Neural progenitor cell (in vitro differentiated cells): ENCODE results near the gene WDR54. TPM values are rescaled to one million over a fixed set of nuclear protein-coding genes. Genes with fewer than 3 reads are reported as not detected.

Experiments
- DNase-seq: peaks from one replicate; pipeline ENCODE4 v3.0.0-alpha.2; 2016; ENCODE audit warnings: low spot score
- H2AFZ ChIP-seq: fragments of 200-600 bp; sonication (generic); replicated peaks from 2 replicates; pipeline ENCODE4 v1.6.1; 2016; ENCODE audit warnings: antibody characterized with exemption
- H3F3A ChIP-seq: fragments of 200-600 bp; sonication (generic); 2 replicates; pipeline ENCODE4 v1.6.1; 2016; ENCODE audit warnings: antibody characterized with exemption, low read depth
- H3K27ac ChIP-seq: fragments of 200-600 bp; sonication (generic); 2 replicates; pipeline ENCODE4 v1.5.1; 2016; ENCODE audit warnings: mild to moderate bottlenecking
- H3K27me3 ChIP-seq: fragments of 200-600 bp; sonication (generic); 2 replicates; pipeline ENCODE4 v1.6.1; 2016; ENCODE audit warnings: mild to moderate bottlenecking, moderate library complexity
- H3K36me3 ChIP-seq: fragments of 200-600 bp; sonication (generic); 2 replicates; pipeline ENCODE4 v1.5.1; 2016
- H3K4me1 ChIP-seq: fragments of 200-600 bp; sonication (generic); 2 replicates; pipeline ENCODE4 v1.6.1; 2016; ENCODE audit warnings: mixed run types
- H3K4me2 ChIP-seq: fragments of 200-600 bp; sonication (generic); 2 replicates; pipeline ENCODE4 v1.6.1; 2016
- H3K4me3 ChIP-seq: fragments of 200-600 bp; sonication (generic); 2 replicates; pipeline ENCODE4 v1.5.1; 2016
- H3K79me2 ChIP-seq: fragments of 200-600 bp; sonication (generic); 2 replicates; pipeline ENCODE4 v1.6.1; 2016; ENCODE audit warnings: low read depth
- H3K9ac ChIP-seq: fragments of 200-600 bp; sonication (generic); 2 replicates; pipeline ENCODE4 v1.6.1; 2016
- H3K9me3 ChIP-seq: fragments of 200-600 bp; sonication (generic); 2 replicates; pipeline ENCODE4 v1.5.1; 2016; ENCODE audit warnings: low read depth
- H4K20me1 ChIP-seq: fragments of 200-600 bp; sonication (generic); 2 replicates; pipeline ENCODE4 v1.6.1; 2016; ENCODE audit warnings: low read depth
- H3K27ac Mint-ChIP-seq: 3 replicates; pipeline ENCODE4 v1.8.0; 2021; ENCODE audit warnings: mixed read lengths
- H3K27me3 Mint-ChIP-seq: 2 replicates; pipeline ENCODE4 v1.8.0; 2022; ENCODE audit warnings: low read depth, mild to moderate bottlenecking, inconsistent platforms, moderate library complexity, mixed read lengths; ENCODE audit not compliant: insufficient read depth
- H3K36me3 Mint-ChIP-seq: 3 replicates; pipeline ENCODE4 v1.8.0; 2021; ENCODE audit warnings: mixed read lengths
- H3K4me1 Mint-ChIP-seq: 3 replicates; pipeline ENCODE4 v1.8.0; 2021; ENCODE audit warnings: mixed read lengths
- H3K4me3 Mint-ChIP-seq: 3 replicates; pipeline ENCODE4 v1.8.0; 2021; ENCODE audit warnings: mild to moderate bottlenecking, moderate library complexity, mixed read lengths
- H3K9me3 Mint-ChIP-seq: 3 replicates; pipeline ENCODE4 v1.8.0; 2020; ENCODE audit warnings: mixed read lengths
- CTCF ChIP-seq: fragments of 200-600 bp; sonication (generic); IDR thresholded peaks from 2 replicates; pipeline ENCODE4 v1.5.1; 2017; ENCODE audit warnings: antibody characterized with exemption, mild to moderate bottlenecking
- EZH2 ChIP-seq: fragments of 200-600 bp; sonication (generic); IDR thresholded peaks from 2 replicates; pipeline ENCODE4 v1.6.1; 2017; ENCODE audit warnings: antibody characterized with exemption, mild to moderate bottlenecking, moderate library complexity
- EZH2phosphoT487 ChIP-seq: fragments of 200-600 bp; sonication (generic); IDR thresholded peaks from 2 replicates; pipeline ENCODE4 v1.6.1; 2017; ENCODE audit warnings: antibody characterized with exemption
- total RNA-seq: library from RNA; depleted of rRNA; stranded (reverse); fragments of >200 nt; gene quantifications from 2 replicates; pipeline ENCODE4 v1.2.3, GENCODE V29; 2015; ENCODE audit warnings: low replicate concordance

The WDR54 gene
- total RNA-seq, 1 donor from 2014 or later, result 88.1 TPM

- H3K4me1 Mint-ChIP-seq, result peaks cover 24% of the 10 kb centered on the region
- TF ChIP-seq EZH2phosphoT487, result no peak
- no peak for TF ChIP-seq CTCF
- TF ChIP-seq EZH2, result no peak
- Histone ChIP-seq H3K79me2 (peaks cover 16% of the 10 kb centered on the region), H4K20me1 (peaks cover 24% of the 10 kb centered on the region), H3K36me3 (no peaks in the 10 kb centered on the region), H3K27me3 (no peaks in the 10 kb centered on the region), H3K9ac (no peak overlapping the region), H3K4me3 (no peak overlapping the region), H2AFZ (no peak overlapping the region), H3F3A (peaks cover 27% of the 10 kb centered on the region), H3K27ac (no peak overlapping the region), H3K9me3 (no peaks in the 10 kb centered on the region), H3K4me1 (no peaks in the 10 kb centered on the region), H3K4me2 (no peak overlapping the region)
- peaks cover 39% of the 10 kb centered on the region for H3K36me3 Mint-ChIP-seq
- H3K27ac Mint-ChIP-seq, result peak overlapping the region; percentile 60
- no peak overlapping the region for H3K4me3 Mint-ChIP-seq
- DNase-seq, result no peak
- H3K27me3 Mint-ChIP-seq, result peaks cover 12% of the 10 kb centered on the region
- no peaks in the 10 kb centered on the region for H3K9me3 Mint-ChIP-seq
These were observed 4.7 kb downstream of the WDR54 start for GRCh38 chr2:74426181-74426758.

- Histone ChIP-seq H4K20me1 (peaks cover 30% of the 10 kb centered on the region), H3K27me3 (no peaks in the 10 kb centered on the region), H3K36me3 (no peaks in the 10 kb centered on the region), H3K79me2 (peaks cover 9% of the 10 kb centered on the region), H3K4me3 (no peak overlapping the region), H3K9me3 (no peaks in the 10 kb centered on the region), H3F3A (peaks cover 21% of the 10 kb centered on the region), H3K4me2 (no peak overlapping the region), H3K27ac (no peak overlapping the region), H3K4me1 (no peaks in the 10 kb centered on the region), H2AFZ (no peak overlapping the region), H3K9ac (no peak overlapping the region)
- H3K27me3 Mint-ChIP-seq, result peaks cover 6% of the 10 kb centered on the region
- peaks cover 21% of the 10 kb centered on the region for H3K4me1 Mint-ChIP-seq
- H3K27ac Mint-ChIP-seq, result no peak overlapping the region
- no peak for TF ChIP-seq EZH2
- no peak for TF ChIP-seq CTCF
- TF ChIP-seq EZH2phosphoT487, result no peak
- H3K36me3 Mint-ChIP-seq, result peaks cover 40% of the 10 kb centered on the region
- no peaks in the 10 kb centered on the region for H3K9me3 Mint-ChIP-seq
- DNase-seq, result no peak
- H3K4me3 Mint-ChIP-seq, result no peak overlapping the region
These were observed 6.0 kb downstream of the WDR54 start for GRCh38 chr2:74427551-74427950.

- no peak overlapping the region for H3K27ac Mint-ChIP-seq
- peaks cover 12% of the 10 kb centered on the region for H3K4me1 Mint-ChIP-seq
- H3K36me3 ChIP-seq, result no peaks in the 10 kb centered on the region
- no peaks in the 10 kb centered on the region for H3K27me3 ChIP-seq
- no peaks in the 10 kb centered on the region for H3K9me3 ChIP-seq
- no peak overlapping the region for H3K4me2 ChIP-seq
- no peak overlapping the region for H3K9ac ChIP-seq
- H3K27ac ChIP-seq, result no peak overlapping the region
- H3K9me3 Mint-ChIP-seq, result no peaks in the 10 kb centered on the region
- H3K4me3 ChIP-seq, result no peak overlapping the region
- TF ChIP-seq EZH2phosphoT487 (no peak), EZH2 (no peak), CTCF (no peak)
- no peak overlapping the region for H3K4me3 Mint-ChIP-seq
- H3K36me3 Mint-ChIP-seq, result peaks cover 34% of the 10 kb centered on the region
- peaks cover 30% of the 10 kb centered on the region for H4K20me1 ChIP-seq
- DNase-seq, result no peak
- peaks cover 6% of the 10 kb centered on the region for H3K79me2 ChIP-seq
- H3K27me3 Mint-ChIP-seq, result peaks cover 2% of the 10 kb centered on the region
- H3F3A ChIP-seq, result peaks cover 21% of the 10 kb centered on the region
- H3K4me1 ChIP-seq, result no peaks in the 10 kb centered on the region
- H2AFZ ChIP-seq, result no peak overlapping the region
These were observed 7.1 kb downstream of the WDR54 start for GRCh38 chr2:74428675-74429074.
